Lung (tissue), 12 donors: ENCODE measurements around the gene PRCC. TPM values are rescaled to one million over a fixed set of nuclear protein-coding genes. Genes with fewer than 3 reads are reported as not detected.

Source experiments
- ATAC-seq: fragments of 200-7000 bp; cut with Tn5 transposase; one replicate; pipeline ENCODE4 v1.9.1; 2020; ENCODE audit warnings: moderate number of reproducible peaks; ENCODE audit not compliant: insufficient read depth, low FRiP score
- DNase-seq, 3 donors: peaks; one replicate each; pipeline ENCODE4 v3.0.0-alpha.2; 2013 to 2017
- H3K27ac ChIP-seq, 2 donors: one replicate each; pipeline ENCODE4 v1.5.1; 2013; ENCODE audit warnings: mild to moderate bottlenecking in 2 of 2, moderate library complexity in 2 of 2, control low read depth in 1 of 2, inconsistent platforms in 1 of 2, low read depth in 1 of 2, low read length in 1 of 2
- H3K27me3 ChIP-seq, 3 donors: one replicate each; pipeline ENCODE4 v1.5.1; 2013; ENCODE audit warnings: low read length in 2 of 3; ENCODE audit not compliant: control insufficient read depth in 3 of 3, insufficient read depth in 3 of 3
- H3K36me3 ChIP-seq, 4 donors: one replicate each; pipeline ENCODE4 v1.5.1; 2013; ENCODE audit warnings: low read length in 4 of 4, mild to moderate bottlenecking in 1 of 4, moderate library complexity in 1 of 4; ENCODE audit not compliant: control insufficient read depth in 4 of 4, insufficient read depth in 4 of 4
- H3K4me1 ChIP-seq, 5 donors: one replicate each; pipeline ENCODE4 v1.5.1; 2013; ENCODE audit warnings: low read length in 5 of 5, mild to moderate bottlenecking in 2 of 5, moderate library complexity in 1 of 5; ENCODE audit not compliant: control insufficient read depth in 5 of 5, insufficient read depth in 5 of 5
- H3K4me3 ChIP-seq: one replicate; pipeline ENCODE4 v1.5.1; 2013; ENCODE audit warnings: mild to moderate bottlenecking, control low read depth, moderate library complexity
- H3K9ac ChIP-seq, 2 donors: one replicate each; pipeline ENCODE4 v1.5.1; 2013; ENCODE audit warnings: low read length in 2 of 2, control low read depth in 1 of 2; ENCODE audit not compliant: insufficient read depth in 1 of 2
- H3K9me3 ChIP-seq, 4 donors: one replicate each; pipeline ENCODE4 v1.5.1; 2013; ENCODE audit warnings: low read length in 3 of 4, mild to moderate bottlenecking in 1 of 4, moderate library complexity in 1 of 4; ENCODE audit not compliant: control insufficient read depth in 4 of 4, insufficient read depth in 3 of 4
- WGBS, 2 donors: extraction: QIAGEN DNeasy Blood & Tissue Kit; methylation state at CpG; one replicate each; pipeline ENCODE4 v1.1.7; 2013; 5-methylcytosine and 5-hydroxymethylcytosine counted together
- polyA plus RNA-seq, 2 donors: library from polyadenylated mRNA; stranded (reverse); fragments of 200-250 nt; gene quantifications; one replicate each; pipeline ENCODE4 v1.2.1, GENCODE V29; 2013
- total RNA-seq, 2 donors: library from RNA; depleted of rRNA in 1 of 2; stranded (reverse); fragments of >200 nt in 1 of 2; gene quantifications; one replicate each; pipeline ENCODE4 v1.2.1, GENCODE V29; 2014 to 2021
- TF ChIP-seq, protein P1 (sequence below): IDR thresholded peaks from 2 replicates; pipeline ENCODE4 v1.5.1; 2012; ENCODE audit warnings: mild to moderate bottlenecking; ENCODE audit errors: control extremely low read depth, extremely low read depth
- donor health status: control.
- donor health status: control.
- donor health status: Bipolar disorder and iron deficiency.
- donor health status: healthy.
- donor health status: DM: yes; HTN: yes; CAD: no.

Gene PRCC
- total and polyA plus RNA-seq, 4 donors, result 36.2 to 52.7 (median 39.3) TPM

DNA sequence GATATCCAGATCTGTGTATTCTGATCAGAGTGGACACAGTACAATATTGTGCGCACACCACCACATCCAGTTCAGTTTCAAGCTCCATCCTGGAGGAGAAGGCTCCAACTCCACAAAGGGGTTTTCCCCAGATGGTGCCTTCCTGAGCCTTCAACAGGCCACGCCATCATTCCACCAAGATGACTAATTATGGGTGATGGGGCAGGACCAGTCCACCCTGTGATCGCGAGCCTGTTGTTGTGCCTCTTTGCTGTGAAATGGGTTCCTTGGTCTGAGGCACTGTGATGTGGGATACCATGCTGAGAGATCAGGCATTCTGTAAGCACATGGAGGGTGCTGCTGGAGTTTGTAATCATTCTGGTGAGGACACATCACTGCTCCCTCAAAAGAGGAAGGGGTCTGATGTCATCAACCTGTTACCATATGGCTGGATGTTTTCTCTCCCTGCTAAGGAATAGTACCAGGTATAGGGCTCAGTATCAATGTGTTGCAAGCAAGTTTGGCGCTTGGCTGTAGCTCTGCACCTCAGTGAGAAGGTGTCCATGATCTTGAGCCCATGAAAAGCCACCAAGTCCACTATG, 56.0 kb downstream of the PRCC start:
- WGBS, 2 donors, result 91 to 92% methylated on average over 5 of the region's 5 CpGs
- no peaks in the 10 kb centered on the region for H3K4me1 ChIP-seq
- H3K27me3 ChIP-seq, result no peaks in the 10 kb centered on the region
- H3K27ac ChIP-seq, result no peak overlapping the region
- no peak overlapping the region for H3K4me3 ChIP-seq
- no peak for DNase-seq
- H3K9ac ChIP-seq, result no peak overlapping the region
- H3K9me3 ChIP-seq, result no peaks in the 10 kb centered on the region
- TF ChIP-seq, protein P1, sequence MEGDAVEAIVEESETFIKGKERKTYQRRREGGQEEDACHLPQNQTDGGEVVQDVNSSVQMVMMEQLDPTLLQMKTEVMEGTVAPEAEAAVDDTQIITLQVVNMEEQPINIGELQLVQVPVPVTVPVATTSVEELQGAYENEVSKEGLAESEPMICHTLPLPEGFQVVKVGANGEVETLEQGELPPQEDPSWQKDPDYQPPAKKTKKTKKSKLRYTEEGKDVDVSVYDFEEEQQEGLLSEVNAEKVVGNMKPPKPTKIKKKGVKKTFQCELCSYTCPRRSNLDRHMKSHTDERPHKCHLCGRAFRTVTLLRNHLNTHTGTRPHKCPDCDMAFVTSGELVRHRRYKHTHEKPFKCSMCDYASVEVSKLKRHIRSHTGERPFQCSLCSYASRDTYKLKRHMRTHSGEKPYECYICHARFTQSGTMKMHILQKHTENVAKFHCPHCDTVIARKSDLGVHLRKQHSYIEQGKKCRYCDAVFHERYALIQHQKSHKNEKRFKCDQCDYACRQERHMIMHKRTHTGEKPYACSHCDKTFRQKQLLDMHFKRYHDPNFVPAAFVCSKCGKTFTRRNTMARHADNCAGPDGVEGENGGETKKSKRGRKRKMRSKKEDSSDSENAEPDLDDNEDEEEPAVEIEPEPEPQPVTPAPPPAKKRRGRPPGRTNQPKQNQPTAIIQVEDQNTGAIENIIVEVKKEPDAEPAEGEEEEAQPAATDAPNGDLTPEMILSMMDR, result no peak
- ATAC-seq, result no peak
- no peaks in the 10 kb centered on the region for H3K36me3 ChIP-seq

- TF ChIP-seq, protein P1, result no peak
- no peak overlapping the region for H3K4me3 ChIP-seq
- no peak overlapping the region for H3K9ac ChIP-seq
- H3K27ac ChIP-seq, result no peak overlapping the region
- WGBS, 2 donors, result 68 to 76% methylated on average over 1 of the region's 1 CpG
- no peaks in the 10 kb centered on the region for H3K4me1 ChIP-seq
- H3K9me3 ChIP-seq, result no peaks in the 10 kb centered on the region
- DNase-seq (no peak), ATAC-seq (no peak)
- H3K27me3 ChIP-seq, result peaks cover 0 to 7% (median 1%) of the 10 kb centered on the region in 3 donors
- no peaks in the 10 kb centered on the region for H3K36me3 ChIP-seq
Observed at GRCh38 chr1:156826630-156827029, 59.3 kb downstream of the PRCC start.

- Histone ChIP-seq H3K4me3 (no peak overlapping the region), H3K9me3 (no peaks in the 10 kb centered on the region), H3K36me3 (no peaks in the 10 kb centered on the region), H3K9ac (no peak overlapping the region), H3K27ac (no peak overlapping the region), H3K27me3 (peaks cover 0 to 17% (median 13%) of the 10 kb centered on the region in 3 donors), H3K4me1 (no peaks in the 10 kb centered on the region)
- TF ChIP-seq, protein P1, result no peak
- no peak for DNase-seq
- WGBS, 2 donors, result 63 to 65% methylated on average over 18 of the region's 18 CpGs
- ATAC-seq, result no peak
Observed at GRCh38 chr1:156828400-156829124, 61.2 kb downstream of the PRCC start.
